Left ventricle myocardium inferior (tissue), 1 donor: ENCODE measurements around the gene NCAPD2. TPM values are rescaled to one million over a fixed set of nuclear protein-coding genes. Genes with fewer than 3 reads are reported as not detected.

Experiments
- DNase-seq: peaks from one replicate; pipeline ENCODE4 v3.0.0-alpha.2; 2020
- H3K27ac ChIP-seq: fragments of 200-600 bp; replicated peaks from 2 replicates; pipeline ENCODE4 v1.8.0; 2021
- H3K27me3 ChIP-seq: fragments of 200-600 bp; 2 replicates; pipeline ENCODE4 v1.8.0; 2021; ENCODE audit warnings: low read depth
- H3K36me3 ChIP-seq: fragments of 200-600 bp; 2 replicates; pipeline ENCODE4 v1.8.0; 2021
- H3K4me1 ChIP-seq: fragments of 200-600 bp; 2 replicates; pipeline ENCODE4 v1.8.0; 2021
- H3K4me3 ChIP-seq: fragments of 200-600 bp; 2 replicates; pipeline ENCODE4 v1.8.0; 2021; ENCODE audit warnings: mild to moderate bottlenecking, moderate library complexity
- H3K9me3 ChIP-seq: fragments of 200-600 bp; replicated peaks from 2 replicates; pipeline ENCODE4 v1.8.0; 2021
- intact Hi-C: fragments of 100-400 bp; cut with micrococcal nuclease; formaldehyde crosslinking; loops from one replicate; pipeline ENCODE4 v1.11.0; 2022
- total RNA-seq: library from RNA; stranded (reverse); fragmentation: NEBNext Ultra II Directional; extraction: Animal tissue kit (Norgen Biotek cat#: 25700); gene quantifications from one replicate; pipeline ENCODE4 v1.2.1, GENCODE V29; 2021
- TF ChIP-seq, protein P1 (sequence below): fragments of 200-600 bp; IDR thresholded peaks from 2 replicates; pipeline ENCODE4 v1.8.0; 2021; ENCODE audit warnings: antibody characterized with exemption, mild to moderate bottlenecking, borderline replicate concordance
- donor health status: DM: no; HTN: yes; CAD: no; lungs with severe emphysema.

The NCAPD2 gene
- total RNA-seq, 1 donor from 2014 or later: 9.2 TPM

DNA sequence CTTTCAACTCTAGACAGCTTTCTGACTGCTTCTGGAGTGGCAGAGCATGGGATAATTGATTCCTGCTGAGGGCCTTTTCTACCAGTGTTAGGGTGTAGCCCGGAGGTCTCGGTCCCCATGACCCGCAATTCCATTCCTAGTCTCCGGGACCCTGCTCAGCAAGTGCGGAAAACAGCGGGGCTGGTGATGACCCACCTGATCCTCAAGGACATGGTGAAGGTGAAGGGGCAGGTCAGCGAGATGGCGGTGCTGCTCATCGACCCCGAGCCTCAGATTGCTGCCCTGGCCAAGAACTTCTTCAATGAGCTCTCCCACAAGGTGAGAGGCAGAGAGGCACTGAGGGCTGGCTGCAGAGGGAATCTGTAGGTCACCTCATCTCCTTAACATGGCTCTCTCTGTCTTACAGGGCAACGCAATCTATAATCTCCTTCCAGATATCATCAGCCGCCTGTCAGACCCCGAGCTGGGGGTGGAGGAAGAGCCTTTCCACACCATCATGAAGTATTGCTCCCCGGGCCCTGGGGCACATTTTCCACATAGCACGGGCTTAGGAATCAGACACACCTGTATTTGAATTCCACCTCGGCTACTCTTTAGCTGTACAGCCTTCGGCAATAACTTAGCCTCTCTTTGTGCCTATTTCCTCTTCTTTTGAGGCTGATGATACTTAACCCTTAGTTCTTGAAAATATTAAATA, 34.8 kb downstream of the NCAPD2 start:
- no peak for DNase-seq
- intact Hi-C loops: no loop called here
- Histone ChIP-seq H3K4me1 (peaks cover 24% of the 10 kb centered on the region), H3K27me3 (no peaks in the 10 kb centered on the region), H3K27ac (no peak overlapping the region), H3K36me3 (peaks cover 79% of the 10 kb centered on the region), H3K4me3 (no peak overlapping the region), H3K9me3 (no peaks in the 10 kb centered on the region)
- TF ChIP-seq, protein P1, sequence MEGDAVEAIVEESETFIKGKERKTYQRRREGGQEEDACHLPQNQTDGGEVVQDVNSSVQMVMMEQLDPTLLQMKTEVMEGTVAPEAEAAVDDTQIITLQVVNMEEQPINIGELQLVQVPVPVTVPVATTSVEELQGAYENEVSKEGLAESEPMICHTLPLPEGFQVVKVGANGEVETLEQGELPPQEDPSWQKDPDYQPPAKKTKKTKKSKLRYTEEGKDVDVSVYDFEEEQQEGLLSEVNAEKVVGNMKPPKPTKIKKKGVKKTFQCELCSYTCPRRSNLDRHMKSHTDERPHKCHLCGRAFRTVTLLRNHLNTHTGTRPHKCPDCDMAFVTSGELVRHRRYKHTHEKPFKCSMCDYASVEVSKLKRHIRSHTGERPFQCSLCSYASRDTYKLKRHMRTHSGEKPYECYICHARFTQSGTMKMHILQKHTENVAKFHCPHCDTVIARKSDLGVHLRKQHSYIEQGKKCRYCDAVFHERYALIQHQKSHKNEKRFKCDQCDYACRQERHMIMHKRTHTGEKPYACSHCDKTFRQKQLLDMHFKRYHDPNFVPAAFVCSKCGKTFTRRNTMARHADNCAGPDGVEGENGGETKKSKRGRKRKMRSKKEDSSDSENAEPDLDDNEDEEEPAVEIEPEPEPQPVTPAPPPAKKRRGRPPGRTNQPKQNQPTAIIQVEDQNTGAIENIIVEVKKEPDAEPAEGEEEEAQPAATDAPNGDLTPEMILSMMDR: no peak

DNA sequence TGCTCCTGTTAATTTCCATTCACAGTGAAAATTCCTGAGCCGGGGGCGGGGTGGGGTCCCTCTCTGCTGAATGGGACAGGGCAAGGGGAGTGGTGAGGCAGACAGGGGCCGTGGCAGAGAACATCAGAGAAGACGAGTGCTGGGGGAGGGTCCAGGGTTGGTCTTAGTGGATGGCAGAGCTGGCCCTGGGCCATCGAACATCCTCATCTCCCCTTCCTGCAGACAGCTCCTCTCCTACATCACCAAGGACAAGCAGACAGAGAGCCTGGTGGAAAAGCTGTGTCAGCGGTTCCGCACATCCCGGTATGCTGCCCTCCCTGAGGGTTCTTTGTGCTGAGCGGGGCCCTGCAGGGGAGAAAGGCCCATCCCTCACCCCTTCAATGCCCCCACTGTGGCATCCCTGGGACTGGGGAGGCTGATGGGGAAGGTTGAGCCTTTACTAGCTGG, 35.4 kb downstream of the NCAPD2 start:
- no peak for DNase-seq
- no peak overlapping the region for H3K27ac ChIP-seq
- no peaks in the 10 kb centered on the region for H3K27me3 ChIP-seq
- H3K4me1 ChIP-seq: peaks cover 29% of the 10 kb centered on the region
- H3K9me3 ChIP-seq: no peaks in the 10 kb centered on the region
- intact Hi-C loops: no loop called here
- H3K4me3 ChIP-seq: no peak overlapping the region
- H3K36me3 ChIP-seq: peaks cover 73% of the 10 kb centered on the region
- TF ChIP-seq, protein P1: no peak

DNA sequence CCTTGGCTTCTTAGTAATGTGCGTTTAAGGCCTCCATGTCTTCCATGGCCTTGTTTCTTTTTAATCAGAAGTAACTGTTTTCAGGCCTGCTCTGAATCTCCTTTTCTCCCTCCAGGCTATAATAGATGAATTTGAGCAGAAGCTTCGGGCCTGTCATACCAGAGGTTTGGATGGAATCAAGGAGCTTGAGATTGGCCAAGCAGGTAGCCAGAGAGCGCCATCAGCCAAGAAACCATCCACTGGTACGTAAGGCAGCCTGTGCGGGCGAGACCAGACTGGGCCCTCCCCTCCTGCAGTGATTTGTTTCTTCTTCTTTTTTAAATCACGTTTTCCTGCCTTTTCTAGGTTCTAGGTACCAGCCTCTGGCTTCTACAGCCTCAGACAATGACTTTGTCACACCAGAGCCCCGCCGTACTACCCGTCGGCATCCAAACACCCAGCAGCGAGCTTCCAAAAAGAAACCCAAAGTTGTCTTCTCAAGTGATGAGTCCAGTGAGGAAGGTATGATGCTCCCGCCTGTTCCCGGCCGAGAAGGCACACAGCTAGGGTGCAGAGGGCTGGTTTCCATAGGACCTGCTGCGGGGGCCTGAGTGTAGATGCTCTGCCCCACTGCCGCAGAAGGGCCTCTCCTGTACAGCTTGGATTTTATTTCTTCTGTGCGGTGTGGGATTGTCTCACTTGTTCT, 36.8 kb downstream of the NCAPD2 start:
- DNase-seq: no peak
- no peak overlapping the region for H3K27ac ChIP-seq
- peaks cover 43% of the 10 kb centered on the region for H3K4me1 ChIP-seq
- TF ChIP-seq, protein P1: no peak
- H3K36me3 ChIP-seq: peaks cover 65% of the 10 kb centered on the region
- no peaks in the 10 kb centered on the region for H3K27me3 ChIP-seq
- no peaks in the 10 kb centered on the region for H3K9me3 ChIP-seq
- H3K4me3 ChIP-seq: no peak overlapping the region
- intact Hi-C loops: no loop called here

DNA sequence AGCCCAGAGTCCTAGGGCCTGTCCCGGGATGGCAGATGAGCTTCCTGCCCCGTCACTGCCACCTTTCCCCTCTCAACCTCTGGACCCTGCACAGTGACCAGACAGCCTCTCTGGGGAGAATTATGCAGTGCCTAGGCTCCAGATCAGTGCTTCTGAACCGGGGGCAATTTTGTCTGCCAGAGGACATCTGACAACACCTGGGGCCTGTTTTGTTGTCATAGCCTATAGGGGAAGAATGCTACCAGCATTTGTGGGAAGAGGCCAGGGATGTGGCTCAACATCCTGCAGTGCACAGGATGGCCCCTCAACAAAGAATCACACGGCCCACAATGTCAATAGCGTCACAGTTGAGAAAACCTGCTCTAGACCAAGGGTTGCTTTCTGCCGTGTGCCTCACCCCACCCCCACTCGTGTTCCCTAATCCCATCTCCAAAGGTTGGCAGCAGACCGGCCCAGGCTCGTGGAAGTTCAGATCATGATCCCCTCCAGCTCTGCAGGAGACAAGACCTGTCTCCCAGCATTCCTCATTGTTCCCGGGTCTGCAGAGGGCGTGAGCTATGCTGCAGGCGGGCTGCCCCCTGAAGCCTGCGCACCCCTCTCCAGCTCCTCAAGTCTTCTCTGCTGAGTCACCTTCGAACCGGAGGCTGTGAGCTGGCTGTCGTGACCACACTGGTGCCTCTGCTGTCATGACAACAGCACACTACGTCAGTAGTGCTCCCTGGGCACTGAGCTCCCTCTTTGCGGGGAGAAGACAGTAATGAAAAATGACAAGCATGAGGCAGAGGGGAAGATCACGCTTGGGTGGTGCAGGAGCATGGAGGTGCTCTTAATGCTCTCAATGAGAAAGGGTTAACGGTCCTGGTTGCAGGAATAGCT, 38.4 kb downstream of the NCAPD2 start:
- H3K4me3 ChIP-seq: peak overlapping the region; percentile 99
- TF ChIP-seq, protein P1: no peak
- peaks cover 65% of the 10 kb centered on the region for H3K36me3 ChIP-seq
- H3K27me3 ChIP-seq: no peaks in the 10 kb centered on the region
- H3K27ac ChIP-seq: peak overlapping the region; percentile 97
- no peak for DNase-seq
- intact Hi-C loops: no loop called here
- no peaks in the 10 kb centered on the region for H3K9me3 ChIP-seq
- peaks cover 59% of the 10 kb centered on the region for H3K4me1 ChIP-seq

DNA sequence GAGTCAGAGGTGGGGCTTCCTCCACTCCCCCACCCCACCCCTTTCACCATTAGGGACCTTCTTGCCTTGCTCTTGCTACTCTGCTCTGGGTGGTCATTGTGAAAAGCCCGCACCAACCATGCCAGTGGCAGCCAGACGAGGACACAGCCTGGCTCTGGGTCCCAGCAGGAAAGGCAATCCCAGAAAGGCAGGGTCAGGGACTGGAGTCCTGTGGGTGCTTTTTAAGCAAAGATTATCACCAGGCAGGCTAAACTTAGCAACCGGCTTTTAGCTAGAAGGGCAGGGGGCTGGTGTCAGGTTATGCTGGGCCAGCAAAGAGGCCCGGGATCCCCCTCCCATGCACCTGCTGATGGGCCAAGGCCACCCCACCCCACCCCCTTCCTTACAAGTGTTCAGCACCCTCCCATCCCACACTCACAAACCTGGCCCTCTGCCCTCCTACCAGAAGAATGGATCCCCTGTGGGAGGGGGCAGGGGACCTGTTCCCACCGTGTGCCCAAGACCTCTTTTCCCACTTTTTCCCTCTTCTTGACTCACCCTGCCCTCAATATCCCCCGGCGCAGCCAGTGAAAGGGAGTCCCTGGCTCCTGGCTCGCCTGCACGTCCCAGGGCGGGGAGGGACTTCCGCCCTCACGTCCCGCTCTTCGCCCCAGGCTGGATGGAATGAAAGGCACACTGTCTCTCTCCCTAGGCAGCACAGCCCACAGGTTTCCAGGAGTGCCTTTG, 39.2 kb downstream of the NCAPD2 start:
- peak overlapping the region; percentile 97 for H3K27ac ChIP-seq
- TF ChIP-seq, protein P1: no peak
- H3K27me3 ChIP-seq: no peaks in the 10 kb centered on the region
- peaks cover 65% of the 10 kb centered on the region for H3K36me3 ChIP-seq
- peaks cover 67% of the 10 kb centered on the region for H3K4me1 ChIP-seq
- no peaks in the 10 kb centered on the region for H3K9me3 ChIP-seq
- H3K4me3 ChIP-seq: peak overlapping the region; percentile 99
- intact Hi-C loops: no loop called here
- peak; percentile 80 for DNase-seq
